ENCODE data around the gene AGAP1. TPM values are rescaled to one million over a fixed set of nuclear protein-coding genes. Genes with fewer than 3 reads are reported as not detected.

Gene AGAP1
- total RNA-seq, 1 donor from 2014 or later, result 39.4 TPM

DNA sequence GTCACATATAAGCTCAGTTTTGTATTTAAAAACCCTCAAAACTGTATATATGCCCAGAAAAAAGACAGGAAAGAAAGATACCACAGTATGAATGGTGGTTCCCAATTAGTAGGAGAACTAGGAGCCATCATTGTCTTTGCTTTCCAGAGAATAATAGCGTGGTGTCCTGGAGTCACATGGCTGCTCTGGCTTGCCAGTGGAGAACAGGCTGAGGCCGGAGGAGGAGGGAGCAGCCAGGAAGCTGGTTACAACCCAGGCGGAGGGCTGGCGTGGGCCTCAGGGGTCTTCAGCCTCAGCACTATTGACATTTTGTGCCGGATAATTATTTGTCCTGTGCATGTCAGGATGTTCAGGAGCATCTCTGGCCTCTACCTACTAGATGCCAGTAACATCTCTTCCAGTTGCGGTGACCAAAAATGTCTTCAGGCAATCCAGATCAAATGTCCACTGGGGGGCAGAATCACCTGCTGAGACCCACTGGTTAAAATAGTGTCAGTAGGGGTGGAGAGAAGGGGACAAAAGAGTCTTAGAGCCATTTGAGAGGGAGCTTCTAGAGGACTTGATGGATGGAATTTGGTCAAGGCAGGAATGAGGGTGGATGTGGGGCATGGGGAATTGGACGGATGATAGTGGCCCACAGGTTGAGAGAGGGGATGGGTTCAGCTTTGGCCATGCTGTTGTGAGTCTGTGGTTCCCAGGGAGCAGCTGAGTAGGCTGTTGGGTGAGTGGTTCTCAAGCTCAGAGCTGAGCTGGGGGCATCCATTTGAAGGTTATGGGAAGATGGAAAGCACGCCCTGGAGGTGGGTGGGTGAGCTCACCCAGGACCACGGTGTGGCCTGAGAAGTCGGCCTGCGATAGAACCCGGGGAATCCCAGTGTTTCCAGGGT is 144.9 kb downstream of the AGAP1 start:
- H3K9me3 Mint-ChIP-seq (ENCODE audit: unreplicated experiment), result peaks cover 1% of the 10 kb centered on the region
- Histone ChIP-seq H3K9ac (ENCODE audit: low read length) (peak overlapping the region; percentile 4), H3K4me2 (ENCODE audit: low read length) (peak overlapping the region; percentile 1), H4K20me1 (ENCODE audit: insufficient read depth, low read length) (peaks cover 46% of the 10 kb centered on the region), H3K4me3 (ENCODE audit: insufficient read depth, low read depth, low read length) (no peak overlapping the region), H3K27ac (ENCODE audit: low read depth, low read length) (peak overlapping the region; percentile 15), H3K9me3 (ENCODE audit: insufficient read depth, low read depth, low read length) (no peaks in the 10 kb centered on the region), H3K4me1 (ENCODE audit: insufficient read depth, low read length) (peaks cover 25% of the 10 kb centered on the region), H3K27me3 (ENCODE audit: insufficient read depth, low read length) (no peaks in the 10 kb centered on the region), H2AFZ (ENCODE audit: low read depth, low read length) (no peak overlapping the region), H3K36me3 (ENCODE audit: insufficient read depth, low read length) (no peaks in the 10 kb centered on the region), H3K79me2 (ENCODE audit: insufficient read depth, low read length) (no peaks in the 10 kb centered on the region)
- no peak for DNase-seq (ENCODE audit: low read depth)
- no peak for FAIRE-seq
- H3K27ac Mint-ChIP-seq (ENCODE audit: unreplicated experiment), result peak overlapping the region; percentile 98
- TF ChIP-seq, protein P1, sequence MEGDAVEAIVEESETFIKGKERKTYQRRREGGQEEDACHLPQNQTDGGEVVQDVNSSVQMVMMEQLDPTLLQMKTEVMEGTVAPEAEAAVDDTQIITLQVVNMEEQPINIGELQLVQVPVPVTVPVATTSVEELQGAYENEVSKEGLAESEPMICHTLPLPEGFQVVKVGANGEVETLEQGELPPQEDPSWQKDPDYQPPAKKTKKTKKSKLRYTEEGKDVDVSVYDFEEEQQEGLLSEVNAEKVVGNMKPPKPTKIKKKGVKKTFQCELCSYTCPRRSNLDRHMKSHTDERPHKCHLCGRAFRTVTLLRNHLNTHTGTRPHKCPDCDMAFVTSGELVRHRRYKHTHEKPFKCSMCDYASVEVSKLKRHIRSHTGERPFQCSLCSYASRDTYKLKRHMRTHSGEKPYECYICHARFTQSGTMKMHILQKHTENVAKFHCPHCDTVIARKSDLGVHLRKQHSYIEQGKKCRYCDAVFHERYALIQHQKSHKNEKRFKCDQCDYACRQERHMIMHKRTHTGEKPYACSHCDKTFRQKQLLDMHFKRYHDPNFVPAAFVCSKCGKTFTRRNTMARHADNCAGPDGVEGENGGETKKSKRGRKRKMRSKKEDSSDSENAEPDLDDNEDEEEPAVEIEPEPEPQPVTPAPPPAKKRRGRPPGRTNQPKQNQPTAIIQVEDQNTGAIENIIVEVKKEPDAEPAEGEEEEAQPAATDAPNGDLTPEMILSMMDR (IDR thresholded peaks at IDR 0.05; ENCODE audit: insufficient read depth, low read depth, low read length), result no peak
- TF ChIP-seq EZH2 (IDR thresholded peaks at IDR 0.05; ENCODE audit: insufficient read depth, low read length), result no peak
- peak overlapping the region; percentile 37 for H3K4me3 Mint-ChIP-seq (ENCODE audit: unreplicated experiment)
- H3K36me3 Mint-ChIP-seq (ENCODE audit: low read depth, unreplicated experiment), result no peaks in the 10 kb centered on the region
- peaks cover 76% of the 10 kb centered on the region for H3K4me1 Mint-ChIP-seq (ENCODE audit: low read depth, unreplicated experiment)
- no peaks in the 10 kb centered on the region for H3K27me3 Mint-ChIP-seq (ENCODE audit: low read depth, unreplicated experiment)

DNA sequence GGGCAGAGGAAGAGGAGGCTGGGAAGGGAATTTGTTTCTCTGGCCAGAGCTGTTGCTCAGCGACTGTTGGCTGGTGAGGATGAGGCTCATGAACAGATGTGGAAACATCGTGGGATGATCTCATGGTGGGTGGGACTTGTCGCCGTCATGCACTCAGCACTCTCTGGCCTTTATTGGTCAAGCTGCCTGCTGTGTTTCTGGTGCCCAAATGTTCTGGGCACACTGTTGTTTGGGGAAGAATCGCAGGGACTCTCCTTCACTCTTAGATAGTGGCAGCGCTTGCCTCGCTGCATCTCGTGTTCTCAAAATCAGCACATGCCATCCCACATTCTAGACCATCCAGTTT is 145.6 kb downstream of the AGAP1 start:
- H3K4me3 ChIP-seq (ENCODE audit: insufficient read depth, low read depth, low read length), result no peak overlapping the region
- TF ChIP-seq, protein P1 (IDR thresholded peaks at IDR 0.05; ENCODE audit: insufficient read depth, low read depth, low read length), result no peak
- TF ChIP-seq EZH2 (IDR thresholded peaks at IDR 0.05; ENCODE audit: insufficient read depth, low read length), result no peak
- peaks cover 23% of the 10 kb centered on the region for H3K4me1 ChIP-seq (ENCODE audit: insufficient read depth, low read length)
- H4K20me1 ChIP-seq (ENCODE audit: insufficient read depth, low read length), result peaks cover 45% of the 10 kb centered on the region
- Mint-ChIP-seq H3K4me3 (ENCODE audit: unreplicated experiment) (peak overlapping the region; percentile 37), H3K27me3 (ENCODE audit: low read depth, unreplicated experiment) (no peaks in the 10 kb centered on the region), H3K9me3 (ENCODE audit: unreplicated experiment) (peaks cover 1% of the 10 kb centered on the region), H3K27ac (ENCODE audit: unreplicated experiment) (peak overlapping the region; percentile 98), H3K36me3 (ENCODE audit: low read depth, unreplicated experiment) (no peaks in the 10 kb centered on the region), H3K4me1 (ENCODE audit: low read depth, unreplicated experiment) (peaks cover 77% of the 10 kb centered on the region)
- H3K9me3 ChIP-seq (ENCODE audit: insufficient read depth, low read depth, low read length), result no peaks in the 10 kb centered on the region
- peak; percentile 73 for FAIRE-seq
- peak overlapping the region; percentile 1 for H3K4me2 ChIP-seq (ENCODE audit: low read length)
- DNase-seq (ENCODE audit: low read depth), result peak; percentile 79
- no peak overlapping the region for H2AFZ ChIP-seq (ENCODE audit: low read depth, low read length)
- no peaks in the 10 kb centered on the region for H3K79me2 ChIP-seq (ENCODE audit: insufficient read depth, low read length)
- H3K9ac ChIP-seq (ENCODE audit: low read length), result no peak overlapping the region
- no peaks in the 10 kb centered on the region for H3K36me3 ChIP-seq (ENCODE audit: insufficient read depth, low read length)
- no peaks in the 10 kb centered on the region for H3K27me3 ChIP-seq (ENCODE audit: insufficient read depth, low read length)
- H3K27ac ChIP-seq (ENCODE audit: low read depth, low read length), result no peak overlapping the region

DNA sequence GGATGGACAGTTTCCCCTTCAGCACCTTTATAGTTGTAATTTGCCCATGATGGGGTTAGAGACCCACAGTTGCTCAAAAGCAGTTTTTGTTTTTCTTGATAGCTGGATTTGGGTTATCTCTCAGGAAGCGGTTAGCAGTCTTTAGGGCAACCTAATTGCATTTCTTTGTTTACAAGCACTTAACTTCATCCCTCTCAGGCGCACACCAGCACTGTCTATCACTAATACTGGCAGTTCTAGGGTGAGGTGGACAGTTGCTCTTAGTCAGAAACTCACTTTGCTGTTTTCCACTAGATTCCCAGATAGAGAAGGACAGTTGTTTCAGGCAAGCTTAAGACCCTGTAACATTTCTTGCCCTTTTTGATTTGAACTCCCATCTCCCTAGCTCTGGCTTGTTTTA is 146.0 kb downstream of the AGAP1 start:
- no peaks in the 10 kb centered on the region for H3K36me3 Mint-ChIP-seq (ENCODE audit: low read depth, unreplicated experiment)
- Histone ChIP-seq H3K9me3 (ENCODE audit: insufficient read depth, low read depth, low read length) (no peaks in the 10 kb centered on the region), H3K9ac (ENCODE audit: low read length) (no peak overlapping the region), H2AFZ (ENCODE audit: low read depth, low read length) (no peak overlapping the region), H3K4me1 (ENCODE audit: insufficient read depth, low read length) (peaks cover 18% of the 10 kb centered on the region), H3K4me3 (ENCODE audit: insufficient read depth, low read depth, low read length) (no peak overlapping the region), H4K20me1 (ENCODE audit: insufficient read depth, low read length) (peaks cover 42% of the 10 kb centered on the region), H3K27me3 (ENCODE audit: insufficient read depth, low read length) (no peaks in the 10 kb centered on the region), H3K79me2 (ENCODE audit: insufficient read depth, low read length) (no peaks in the 10 kb centered on the region), H3K27ac (ENCODE audit: low read depth, low read length) (no peak overlapping the region), H3K36me3 (ENCODE audit: insufficient read depth, low read length) (no peaks in the 10 kb centered on the region), H3K4me2 (ENCODE audit: low read length) (no peak overlapping the region)
- peaks cover 1% of the 10 kb centered on the region for H3K9me3 Mint-ChIP-seq (ENCODE audit: unreplicated experiment)
- H3K4me1 Mint-ChIP-seq (ENCODE audit: low read depth, unreplicated experiment), result peaks cover 76% of the 10 kb centered on the region
- no peak for TF ChIP-seq EZH2 (IDR thresholded peaks at IDR 0.05; ENCODE audit: insufficient read depth, low read length)
- TF ChIP-seq, protein P1 (IDR thresholded peaks at IDR 0.05; ENCODE audit: insufficient read depth, low read depth, low read length), result no peak
- peak overlapping the region; percentile 12 for H3K4me3 Mint-ChIP-seq (ENCODE audit: unreplicated experiment)
- peak overlapping the region; percentile 98 for H3K27ac Mint-ChIP-seq (ENCODE audit: unreplicated experiment)
- FAIRE-seq (no peak), DNase-seq (ENCODE audit: low read depth) (no peak)
- H3K27me3 Mint-ChIP-seq (ENCODE audit: low read depth, unreplicated experiment), result no peaks in the 10 kb centered on the region
